HL-60/S4 (cell line): ENCODE results near the gene COG5.
"Not testable (repeated sequence)": the region's sequence is repeated elsewhere in the genome, so short reads cannot be mapped to it uniquely, and the experiment has no call there.

Experiments
- in situ Hi-C: fragments of 300-500 bp; cut with MboI; formaldehyde crosslinking; loops from 2 replicates; pipeline ENCODE4 v1.14.3; 2022; ENCODE audit warnings: low sequenced_read_pairs

COG5 gene

GRCh38 chr7:107167483-107168232 lies 396.1 kb downstream of the COG5 start:
- in situ Hi-C loops: no loop called here

- in situ Hi-C loops: no loop called here
Measured at GRCh38 chr7:107166736-107167426, 396.8 kb downstream of the COG5 start.

DNA sequence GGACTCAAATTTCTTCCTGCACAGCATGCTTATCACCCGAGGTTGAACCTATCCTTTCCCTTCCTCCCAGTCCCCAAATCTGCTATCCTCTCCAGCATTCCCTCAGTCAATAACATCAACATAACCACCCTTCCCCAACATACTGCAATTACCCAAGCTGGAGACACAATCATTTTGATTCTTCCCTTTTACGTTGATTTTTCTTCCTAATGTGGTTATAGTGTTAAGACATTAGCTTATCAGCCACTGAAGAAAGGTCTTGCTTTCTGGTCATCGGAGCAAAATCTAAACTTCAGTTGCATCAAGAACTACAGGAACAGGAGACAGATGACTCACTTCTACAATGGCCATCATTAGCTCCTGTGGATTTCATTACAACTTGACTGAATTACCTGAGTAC lies 398.4 kb downstream of the COG5 start:
- in situ Hi-C loops: no loop called here

DNA sequence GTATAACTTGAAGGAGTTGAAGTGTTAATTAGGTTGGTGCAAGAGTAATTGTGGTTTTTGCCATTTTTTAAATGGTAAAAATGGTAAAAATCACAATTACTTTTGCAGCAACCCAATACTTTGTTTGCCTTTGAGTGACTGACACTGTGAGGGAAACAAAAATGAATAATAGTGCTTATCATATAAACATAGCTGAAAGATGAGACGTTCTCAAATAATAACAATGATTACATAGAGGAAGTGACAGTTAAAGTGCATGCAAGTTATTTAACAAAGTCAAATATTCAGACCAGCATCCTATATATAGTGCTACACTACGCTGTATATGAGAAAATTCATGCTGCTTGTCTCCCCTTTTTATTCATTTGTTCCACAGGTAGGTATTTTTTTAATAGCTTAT lies 399.6 kb downstream of the COG5 start:
- in situ Hi-C loops: no loop called here

DNA sequence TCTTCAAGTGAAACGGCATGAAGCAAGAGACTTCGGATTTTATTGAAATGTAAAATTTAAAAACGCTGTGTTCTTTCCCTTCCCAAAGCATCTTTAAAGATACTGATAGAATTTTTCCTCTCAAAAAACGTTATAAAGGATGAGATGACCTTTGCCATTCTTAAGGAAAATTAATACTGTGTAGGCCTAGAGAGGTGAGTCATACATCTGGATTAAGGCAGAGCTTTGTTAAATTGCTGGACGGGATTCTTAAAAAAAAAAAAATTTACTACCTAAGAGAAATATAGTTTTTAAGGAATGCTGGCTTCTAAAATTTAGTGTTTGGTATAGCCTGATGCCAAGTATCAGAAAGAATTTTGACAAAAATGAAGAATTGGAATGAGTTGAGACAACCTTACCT lies 401.2 kb downstream of the COG5 start:
- in situ Hi-C loops: no loop called here

DNA sequence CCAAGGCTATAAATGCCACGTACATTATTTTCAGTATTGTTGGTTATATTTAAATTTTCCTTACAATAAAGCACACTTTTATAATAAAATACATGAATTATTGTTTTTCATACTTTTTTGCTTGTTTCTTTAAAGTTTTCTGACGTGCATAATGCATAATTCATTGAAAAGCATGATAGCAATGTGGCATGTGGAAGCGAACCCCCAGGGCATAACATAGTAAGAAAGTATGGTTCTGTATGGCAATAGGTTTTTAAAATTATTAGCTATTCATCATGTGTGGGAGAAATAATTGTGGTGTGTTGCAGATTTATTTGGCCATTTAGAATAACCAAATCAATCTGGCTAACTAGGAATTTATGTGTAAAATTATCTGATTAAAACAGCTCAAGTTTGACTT lies 402.3 kb downstream of the COG5 start:
- in situ Hi-C loops: no loop called here

DNA sequence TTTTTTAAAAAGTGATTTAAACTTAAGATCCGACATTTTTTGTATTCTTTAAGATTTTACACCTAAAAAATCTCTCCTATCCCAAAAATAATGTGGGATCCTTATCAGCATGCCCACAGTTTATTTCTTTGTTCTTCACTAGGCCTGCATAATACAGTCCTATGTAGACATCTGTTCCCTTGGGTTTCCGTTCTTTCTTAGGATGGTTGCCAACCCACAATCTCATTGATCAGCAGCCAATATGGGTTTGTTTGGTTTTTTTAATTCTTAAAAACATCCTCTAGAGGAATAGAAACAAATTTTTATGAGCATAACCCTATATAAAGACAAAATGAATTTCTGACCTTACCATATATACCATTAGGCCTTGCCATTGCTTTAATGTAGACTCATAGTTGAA lies 403.3 kb downstream of the COG5 start:
- in situ Hi-C loops: no loop called here

GRCh38 chr7:107158028-107158427 lies 405.7 kb downstream of the COG5 start:
- in situ Hi-C loops: no loop called here

GRCh38 chr7:107157091-107157490 lies 406.6 kb downstream of the COG5 start:
- in situ Hi-C loops: no loop called here

GRCh38 chr7:107155726-107156125 lies 408.0 kb downstream of the COG5 start:
- in situ Hi-C loops: not testable (repeated sequence)

DNA sequence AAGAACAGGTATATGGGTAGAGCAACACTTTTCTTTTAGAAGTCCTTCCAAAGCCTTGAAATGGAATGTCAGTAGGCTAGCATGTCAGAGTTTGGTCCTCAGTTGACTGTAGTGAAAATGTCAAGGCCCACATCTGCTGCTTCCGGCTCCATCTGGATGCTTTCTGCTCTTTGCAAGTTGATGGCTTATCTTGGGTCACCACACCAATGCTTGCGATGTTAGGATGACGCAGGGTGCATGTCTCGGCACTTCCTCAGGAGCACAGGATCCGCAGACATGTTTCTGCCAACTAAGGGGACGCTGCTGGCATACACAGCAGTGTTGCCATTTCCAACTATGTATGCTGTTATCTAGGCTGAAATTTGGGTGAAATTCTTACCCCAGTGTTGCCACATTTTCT lies 408.9 kb downstream of the COG5 start:
- in situ Hi-C loops: no loop called here

DNA sequence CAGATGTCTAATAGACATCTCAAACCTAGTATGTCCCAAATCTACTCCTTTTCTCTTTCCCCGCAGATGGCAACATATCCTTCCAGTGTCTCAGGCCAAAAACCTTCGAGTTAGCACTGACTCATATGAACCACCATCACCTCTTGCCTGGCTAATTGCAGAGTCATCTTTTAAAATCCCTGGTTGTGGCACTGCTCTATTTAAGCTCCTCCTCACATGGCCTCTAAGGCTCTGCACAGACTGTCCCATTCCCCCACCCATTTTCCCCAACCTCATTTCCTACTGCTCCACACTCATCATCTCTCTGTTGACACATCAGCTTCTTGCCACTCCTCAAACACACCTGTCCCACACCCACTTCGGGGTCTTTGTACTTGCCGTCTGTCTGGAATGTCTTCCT lies 411.7 kb downstream of the COG5 start:
- in situ Hi-C loops: no loop called here
